NCI-H128 (cell line): Measurements from ENCODE around the gene VPS37D.
"Not testable (repeated sequence)": the region's sequence is repeated elsewhere in the genome, so short reads cannot be mapped to it uniquely, and the experiment has no call there.

Experiments used
- DNase-seq: peaks from one replicate; lab custom pipeline; 2025; ENCODE audit not compliant: unreplicated experiment; lab: John Stamatoyannopoulos, UW

Gene VPS37D

DNA sequence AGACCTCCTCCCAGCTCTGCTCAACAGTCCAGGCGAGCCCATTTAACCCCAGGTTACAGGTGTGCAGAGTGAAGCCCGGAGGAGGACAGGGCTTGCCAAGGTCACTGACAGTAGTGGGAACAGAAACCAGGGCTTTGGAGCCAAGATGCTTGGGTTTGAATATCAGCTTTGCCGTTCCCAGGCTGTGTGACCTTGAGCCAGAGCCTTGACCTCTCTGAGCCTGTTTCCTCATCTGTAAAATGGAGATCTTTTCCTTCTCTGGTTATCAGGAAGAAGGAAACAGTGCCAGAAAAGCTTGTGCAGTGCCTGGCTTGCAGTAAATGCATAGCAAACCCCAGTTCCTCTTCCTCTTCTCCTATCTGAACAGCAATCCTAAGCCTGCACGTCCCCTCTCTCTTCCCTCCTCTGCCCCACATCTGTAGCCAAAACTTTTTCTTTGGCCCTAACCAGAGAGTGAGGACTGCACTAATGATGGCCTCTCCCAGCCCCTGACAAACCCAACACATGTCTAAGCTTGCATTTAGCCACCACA is 21.9 kb upstream of the VPS37D start:
- no peak for DNase-seq

- no peak for DNase-seq
These were observed 20.6 kb upstream of the VPS37D start for GRCh38 chr7:73646785-73647724.

DNA sequence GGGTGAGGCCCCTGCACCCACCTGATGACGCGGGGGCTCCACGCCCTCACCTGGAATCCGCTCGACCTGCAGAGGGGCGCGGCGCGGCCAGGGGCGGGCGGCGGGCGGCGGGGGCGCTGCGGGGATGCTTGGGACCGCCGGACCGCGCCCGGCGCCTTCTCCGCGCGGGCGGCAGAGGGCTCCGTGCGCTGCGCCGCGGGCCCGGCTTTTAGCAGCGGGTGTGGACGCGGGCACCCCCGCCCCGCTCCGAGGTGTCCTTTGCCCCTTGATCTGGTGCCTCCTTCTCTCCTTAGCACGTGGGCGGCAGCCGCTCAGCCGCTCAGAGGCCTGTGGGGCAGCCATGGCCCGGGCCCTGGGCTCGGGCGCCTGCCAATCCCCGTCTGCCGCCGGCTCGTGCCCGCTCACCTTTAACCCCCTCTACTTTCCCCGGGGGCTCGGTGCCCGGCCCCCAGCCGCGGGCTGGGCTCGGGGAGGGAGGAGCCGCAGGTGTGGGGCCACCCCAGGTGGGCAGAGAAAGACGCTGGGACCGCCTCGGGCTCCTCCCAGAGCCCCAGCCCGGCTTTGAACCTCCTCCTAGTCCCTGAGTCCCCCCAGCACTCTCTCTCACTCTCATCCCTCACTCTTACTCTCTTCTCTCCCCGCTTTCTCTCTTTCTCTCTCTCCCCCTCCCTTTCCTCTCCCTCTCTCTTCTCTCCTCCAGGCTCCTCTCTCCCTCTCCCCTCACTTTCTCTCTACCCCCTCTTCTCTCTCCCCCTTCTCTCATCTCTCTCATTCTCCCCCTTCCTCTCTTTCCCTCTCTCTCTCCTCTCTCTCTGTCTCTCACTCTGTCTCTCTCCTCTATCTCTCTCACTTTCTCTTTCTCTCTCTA is 19.7 kb upstream of the VPS37D start:
- no peak for DNase-seq

DNA sequence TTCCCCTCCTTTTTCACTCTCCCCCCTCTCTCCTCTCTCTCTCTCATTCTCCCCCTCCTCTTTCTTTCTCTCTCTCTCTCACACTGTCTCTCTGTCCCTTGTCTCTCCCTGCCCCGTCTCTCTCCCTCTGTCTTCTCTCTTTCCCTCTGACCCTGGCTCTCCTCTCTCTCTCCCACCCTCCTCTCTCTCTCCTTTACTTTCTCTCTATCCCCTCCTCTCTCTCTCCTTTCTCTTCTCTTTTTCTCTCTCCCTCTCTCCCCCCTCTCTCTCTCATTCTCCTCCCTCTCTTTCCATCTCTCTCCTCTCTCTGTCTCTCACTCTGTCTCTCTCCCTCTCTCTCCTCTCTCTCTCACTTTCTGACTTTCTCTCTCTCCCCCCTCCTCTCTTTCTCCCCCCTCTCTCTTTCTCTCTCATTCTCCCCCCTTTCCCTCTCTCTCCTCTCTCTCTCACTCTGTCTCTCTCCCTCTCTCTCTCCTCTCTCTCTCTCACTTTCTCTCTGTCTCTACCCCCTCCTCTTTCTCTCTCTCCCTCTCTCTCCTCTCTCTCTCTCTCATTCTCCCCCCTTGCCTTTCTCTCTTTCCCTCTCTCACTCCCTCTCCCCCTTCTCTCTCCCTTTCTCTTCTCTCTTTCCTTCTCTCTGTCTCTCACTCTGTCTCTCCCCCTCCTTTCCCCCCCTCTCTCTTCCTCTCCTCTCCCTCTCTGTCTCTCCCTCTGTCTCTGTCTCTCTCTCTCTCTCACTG is 18.9 kb upstream of the VPS37D start:
- no peak for DNase-seq

DNA sequence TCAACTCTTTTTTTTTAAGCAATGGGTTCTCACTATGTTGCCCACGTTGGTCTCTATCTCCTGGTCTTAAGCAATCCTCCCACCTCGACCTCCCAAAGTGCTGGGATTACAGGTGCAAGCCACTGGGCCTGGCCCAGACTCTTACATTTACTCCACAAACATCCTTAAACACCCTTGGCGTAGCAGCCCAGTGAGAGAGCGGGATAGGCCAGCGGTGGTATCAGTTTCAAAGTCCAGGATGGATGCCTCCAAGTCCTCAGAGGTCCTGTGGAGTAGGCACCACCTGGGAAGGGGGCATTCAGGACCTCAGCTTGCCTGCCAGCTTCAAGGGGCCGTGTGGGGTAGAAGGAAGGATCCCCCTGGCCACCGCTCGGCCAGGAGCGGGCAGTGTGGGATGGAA is 18.1 kb upstream of the VPS37D start:
- DNase-seq = no peak

- DNase-seq = no peak
These were observed 17.1 kb upstream of the VPS37D start for GRCh38 chr7:73650524-73650923.

DNA sequence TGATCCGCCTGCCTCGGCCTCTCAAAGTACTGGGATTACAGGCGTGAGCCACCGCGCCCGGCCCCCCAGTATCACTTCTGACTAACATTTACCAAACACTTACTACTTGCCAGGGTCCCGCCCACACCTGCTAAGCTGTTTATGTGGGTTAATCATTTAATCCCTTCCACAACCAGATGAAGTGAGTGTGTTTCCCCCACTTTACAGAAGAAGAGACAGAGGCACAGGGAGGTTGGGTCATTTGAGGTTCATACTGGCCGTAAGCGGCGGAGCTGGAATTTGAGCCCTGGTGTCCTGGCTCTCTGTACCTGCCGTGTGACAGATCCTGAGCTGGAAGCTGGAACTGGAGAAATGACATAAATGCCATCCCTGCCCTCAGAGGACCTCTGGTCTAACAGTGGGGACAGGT is 15.1 kb upstream of the VPS37D start:
- DNase-seq = no peak

GRCh38 chr7:73655309-73655708 is 12.3 kb upstream of the VPS37D start:
- not testable (repeated sequence) for DNase-seq

GRCh38 chr7:73659983-73660382 is 7.6 kb upstream of the VPS37D start:
- no peak for DNase-seq

- not testable (repeated sequence) for DNase-seq
These were observed 7.0 kb upstream of the VPS37D start for GRCh38 chr7:73660594-73660993.

- no peak for DNase-seq
These were observed 4.6 kb upstream of the VPS37D start for GRCh38 chr7:73663033-73663432.

DNA sequence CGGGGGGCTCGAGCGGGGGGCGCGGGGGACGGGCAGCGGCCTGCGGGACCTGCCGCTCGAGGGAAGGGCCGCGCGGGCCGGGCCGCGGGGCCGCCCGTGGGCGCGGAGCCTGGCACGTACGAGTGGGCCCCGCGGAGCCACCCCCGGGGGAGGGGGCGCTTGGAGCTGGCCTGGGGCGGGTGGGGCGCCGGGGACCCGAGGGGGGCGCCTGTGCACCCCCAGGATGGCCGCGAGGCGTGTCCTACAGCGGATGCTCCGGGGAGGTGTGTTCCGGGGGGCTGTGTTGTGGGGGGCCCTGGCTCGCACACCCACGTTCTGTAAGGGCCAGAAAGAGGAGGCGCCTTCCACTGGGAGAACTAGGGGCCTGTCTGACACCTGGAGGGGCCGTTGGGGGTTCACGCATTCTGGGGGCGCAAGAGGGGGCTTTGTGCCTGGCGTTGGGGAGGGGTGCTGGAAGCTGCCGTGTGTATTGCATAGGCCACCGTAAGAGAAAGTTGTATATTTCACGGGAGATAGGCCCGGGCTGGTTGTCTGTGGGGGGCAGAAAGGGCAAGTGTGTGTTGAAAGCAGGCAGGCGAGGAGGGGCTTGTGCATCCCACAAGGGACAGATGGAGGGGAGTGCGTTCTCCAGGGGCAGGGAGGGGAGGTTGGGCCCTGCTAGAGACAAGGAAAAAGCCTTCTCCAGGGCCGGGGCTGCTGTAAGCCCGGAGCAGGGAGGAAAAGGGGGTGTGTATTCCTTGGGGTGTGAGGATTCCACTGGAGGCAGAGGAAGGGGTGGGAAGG is 663 bp downstream of the VPS37D start:
- no peak for DNase-seq

- no peak for DNase-seq
These were observed 1.2 kb downstream of the VPS37D start for GRCh38 chr7:73668886-73669230.

DNA sequence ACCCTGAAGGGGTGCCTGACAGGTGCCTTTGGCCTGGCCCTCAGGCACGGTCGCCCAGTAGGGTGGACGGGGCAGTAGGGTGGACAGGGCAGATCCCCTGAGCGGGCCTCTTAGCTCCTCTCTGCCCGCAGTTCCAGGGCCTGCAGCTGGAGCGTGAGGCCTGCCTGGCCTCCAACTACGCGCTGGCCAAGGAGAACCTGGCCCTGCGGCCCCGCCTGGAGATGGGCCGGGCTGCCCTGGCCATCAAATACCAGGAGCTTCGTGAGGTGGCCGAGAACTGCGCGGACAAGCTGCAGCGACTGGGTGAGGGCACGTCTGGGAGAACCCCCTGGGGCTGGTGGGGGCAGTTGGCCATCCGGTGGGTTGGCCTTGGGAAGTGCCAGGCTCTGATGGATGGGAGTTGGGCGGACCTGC is 1.7 kb downstream of the VPS37D start:
- DNase-seq = no peak

DNA sequence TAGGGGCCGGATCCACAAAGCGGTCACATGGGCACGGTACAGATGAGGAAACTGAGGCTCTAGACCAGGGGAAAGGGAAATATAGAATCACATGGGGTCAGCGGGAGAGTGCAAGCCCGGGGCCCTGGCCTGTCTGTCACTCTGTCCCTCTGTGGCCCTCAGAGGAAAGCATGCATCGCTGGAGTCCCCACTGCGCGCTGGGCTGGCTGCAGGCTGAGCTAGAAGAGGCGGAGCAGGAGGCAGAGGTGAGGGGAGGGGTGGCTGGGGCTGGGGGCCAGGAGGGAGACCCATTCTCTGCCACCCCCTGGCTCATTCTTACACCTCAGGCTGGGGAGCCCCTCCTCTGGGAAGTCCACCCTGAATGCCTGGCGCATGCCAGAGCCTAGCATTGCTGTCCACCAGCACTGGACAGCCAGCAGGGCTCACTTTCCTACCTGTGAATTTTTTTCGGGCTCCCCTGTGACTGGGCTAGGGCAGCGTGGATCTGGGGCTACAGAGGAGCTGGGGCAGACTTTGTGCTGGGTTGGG is 2.3 kb downstream of the VPS37D start:
- no peak for DNase-seq

- DNase-seq = no peak
These were observed 3.7 kb downstream of the VPS37D start for GRCh38 chr7:73671322-73671661.

GRCh38 chr7:73671857-73672445 is 4.3 kb downstream of the VPS37D start:
- no peak for DNase-seq

DNA sequence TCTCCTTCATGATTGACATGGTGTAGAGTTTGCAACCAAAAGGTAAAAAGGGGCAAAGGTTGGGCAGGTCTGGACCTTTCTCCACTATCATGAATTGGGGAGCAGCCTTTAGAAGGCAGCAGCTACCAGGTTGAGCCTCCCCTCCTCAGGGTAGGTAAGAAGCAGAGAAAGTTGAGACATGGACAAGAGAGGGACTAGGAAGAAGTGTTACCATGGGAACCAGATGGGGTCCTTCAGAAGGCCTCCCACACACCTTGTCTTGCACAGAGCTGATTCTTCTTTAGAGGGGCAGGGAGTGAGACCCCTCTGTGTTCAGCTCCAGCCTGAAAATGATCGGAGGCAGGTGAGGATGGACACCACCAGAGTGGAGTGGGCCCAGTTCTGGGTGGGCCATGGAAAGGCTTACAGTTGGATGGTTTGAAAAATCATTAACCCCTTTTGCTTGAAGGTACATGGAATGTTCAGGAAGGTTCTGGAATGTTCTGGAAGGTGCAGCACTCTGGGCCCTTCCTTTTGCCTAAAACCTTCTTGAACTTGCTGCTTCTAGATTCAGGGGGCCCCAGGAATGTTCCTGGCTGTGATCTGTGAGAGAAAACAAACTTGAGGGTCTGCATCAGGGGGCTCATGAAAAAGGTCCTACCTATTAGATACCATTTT is 7.0 kb downstream of the VPS37D start:
- DNase-seq = no peak

- not testable (repeated sequence) for DNase-seq
These were observed 8.4 kb downstream of the VPS37D start for GRCh38 chr7:73676062-73676461.
